ENCODE measurements around the gene SRSF5.

GRCh38 chr14:69811227-69811867, 44.4 kb downstream of the SRSF5 start:
- TF ChIP-seq CTCF (IDR thresholded peaks at IDR 0.05) (no peak), POLR2AphosphoS5 (IDR thresholded peaks at IDR 0.05; ENCODE audit: insufficient read depth in 1 of 2, low read depth in 1 of 2) (no peak)

Data from vagina (tissue), 2 donors.